HepG2 (cell line): ENCODE measurements around the gene PCSK5.

Source experiments
- CREM ChIP-seq, 2 experiments: sonication (generic) in 1 of 2; formaldehyde crosslinking in 1 of 2; IDR thresholded peaks; 2 replicates each; pipeline versions ENCODE4 v1.4.0 to v1.6.1; 2016 to 2020; ENCODE audit warnings: antibody characterized with exemption in 1 of 2, mild to moderate bottlenecking in 1 of 2, missing genetic modification reagents in 1 of 2
- PHB2 ChIP-seq: fragments of 450-650 bp; IDR thresholded peaks from 2 replicates; pipeline ENCODE4 v1.6.1; 2018; ENCODE audit not compliant: partially characterized antibody
- POGZ ChIP-seq: sonication (generic); formaldehyde crosslinking; IDR thresholded peaks from 2 replicates; pipeline ENCODE4 v1.4.0; 2020; ENCODE audit warnings: mild to moderate bottlenecking, missing genetic modification reagents
- POLR2A ChIP-seq, 2 experiments: IDR thresholded peaks; 2 replicates each; pipeline ENCODE4 v1.6.1; 2011; ENCODE audit warnings: low read depth in 2 of 2, low read length in 2 of 2, mild to moderate bottlenecking in 1 of 2, moderate library complexity in 1 of 2; ENCODE audit not compliant: insufficient read depth in 1 of 2
- TCF7 ChIP-seq: sonication (generic); IDR thresholded peaks from 2 replicates; pipeline ENCODE4 v1.6.1; 2016; ENCODE audit warnings: antibody characterized with exemption, low read depth
- TGIF2 ChIP-seq: IDR thresholded peaks from 2 replicates; pipeline ENCODE4 v1.6.1; 2016; ENCODE audit warnings: control low read depth, missing compliant biosample characterization
- ZNF274 ChIP-seq: sonication (generic); formaldehyde crosslinking; IDR thresholded peaks from 2 replicates; pipeline ENCODE4 v1.5.1; 2020; ENCODE audit warnings: mild to moderate bottlenecking, missing genetic modification reagents
- ZNF296 ChIP-seq: sonication (generic); formaldehyde crosslinking; conservative IDR thresholded peaks from 2 replicates; pipeline ENCODE4 v1.5.0; 2020; ENCODE audit warnings: mild to moderate bottlenecking, missing genetic modification reagents
- ZNF816 ChIP-seq: sonication (generic); formaldehyde crosslinking; IDR thresholded peaks from 2 replicates; pipeline ENCODE4 v1.8.0; 2022; ENCODE audit warnings: missing genetic modification reagents, mild to moderate bottlenecking, borderline replicate concordance
- TF ChIP-seq, protein P1 (sequence below): sonication (generic); formaldehyde crosslinking; IDR thresholded peaks from 2 replicates; pipeline ENCODE4 v1.8.0; 2022; ENCODE audit warnings: low read depth, missing genetic modification reagents
- TF ChIP-seq, protein P2 (sequence below), 2 experiments: IDR thresholded peaks; 2 replicates each; pipeline ENCODE4 v1.6.1; 2011 to 2012; ENCODE audit warnings: low read length in 2 of 2, borderline replicate concordance in 1 of 2, low read depth in 1 of 2, mild to moderate bottlenecking in 1 of 2, moderate library complexity in 1 of 2
- TF ChIP-seq, protein P3 (sequence below): sonication (generic); formaldehyde crosslinking; IDR thresholded peaks from 2 replicates; pipeline ENCODE4 v1.8.0; 2022; ENCODE audit warnings: mild to moderate bottlenecking, missing genetic modification reagents
- TF ChIP-seq, protein P4 (sequence below): sonication (generic); formaldehyde crosslinking; IDR thresholded peaks from 2 replicates; pipeline ENCODE4 v1.4.0; 2020; ENCODE audit warnings: missing genetic modification reagents
- TF ChIP-seq, protein P5 (sequence below): sonication (generic); formaldehyde crosslinking; IDR thresholded peaks from 2 replicates; pipeline ENCODE4 v1.5.0; 2020; ENCODE audit warnings: mild to moderate bottlenecking, missing genetic modification reagents, moderate library complexity

DNA sequence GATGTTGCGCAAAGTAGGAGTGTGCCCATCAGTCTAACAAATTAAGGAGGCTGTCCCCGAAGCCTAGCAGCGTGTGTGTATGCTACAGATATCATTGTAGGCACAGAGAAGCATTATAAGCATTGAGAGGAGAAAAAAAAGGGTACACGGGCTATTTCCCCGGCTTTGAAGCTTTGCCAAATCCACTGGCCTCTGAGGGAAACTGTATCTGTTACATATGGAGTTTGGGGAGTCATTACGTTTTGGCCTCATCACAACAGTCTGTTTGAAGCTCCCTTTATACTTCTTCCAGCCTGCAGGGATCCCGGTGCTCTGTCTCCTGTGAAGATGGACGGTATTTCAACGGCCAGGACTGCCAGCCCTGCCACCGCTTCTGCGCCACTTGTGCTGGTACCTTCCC, 297.8 kb downstream of the PCSK5 start:
- no peak for TF ChIP-seq CREM (IDR thresholded peaks at IDR 0.05)
- TF ChIP-seq CREM (CRISPR knock-in tag; IDR thresholded peaks at IDR 0.05) = no peak
- TF ChIP-seq, protein P1, sequence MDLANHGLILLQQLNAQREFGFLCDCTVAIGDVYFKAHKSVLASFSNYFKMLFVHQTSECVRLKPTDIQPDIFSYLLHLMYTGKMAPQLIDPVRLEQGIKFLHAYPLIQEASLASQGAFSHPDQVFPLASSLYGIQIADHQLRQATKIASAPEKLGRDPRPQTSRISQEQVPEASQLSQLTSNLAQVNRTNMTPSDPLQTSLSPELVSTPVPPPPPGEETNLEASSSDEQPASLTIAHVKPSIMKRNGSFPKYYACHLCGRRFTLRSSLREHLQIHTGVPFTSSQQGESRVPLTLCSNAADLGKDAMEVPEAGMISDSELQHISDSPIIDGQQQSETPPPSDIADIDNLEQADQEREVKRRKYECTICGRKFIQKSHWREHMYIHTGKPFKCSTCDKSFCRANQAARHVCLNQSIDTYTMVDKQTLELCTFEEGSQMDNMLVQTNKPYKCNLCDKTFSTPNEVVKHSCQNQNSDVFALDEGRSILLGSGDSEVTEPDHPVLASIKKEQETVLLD (CRISPR knock-in tag) = no peak
- TF ChIP-seq, protein P2, sequence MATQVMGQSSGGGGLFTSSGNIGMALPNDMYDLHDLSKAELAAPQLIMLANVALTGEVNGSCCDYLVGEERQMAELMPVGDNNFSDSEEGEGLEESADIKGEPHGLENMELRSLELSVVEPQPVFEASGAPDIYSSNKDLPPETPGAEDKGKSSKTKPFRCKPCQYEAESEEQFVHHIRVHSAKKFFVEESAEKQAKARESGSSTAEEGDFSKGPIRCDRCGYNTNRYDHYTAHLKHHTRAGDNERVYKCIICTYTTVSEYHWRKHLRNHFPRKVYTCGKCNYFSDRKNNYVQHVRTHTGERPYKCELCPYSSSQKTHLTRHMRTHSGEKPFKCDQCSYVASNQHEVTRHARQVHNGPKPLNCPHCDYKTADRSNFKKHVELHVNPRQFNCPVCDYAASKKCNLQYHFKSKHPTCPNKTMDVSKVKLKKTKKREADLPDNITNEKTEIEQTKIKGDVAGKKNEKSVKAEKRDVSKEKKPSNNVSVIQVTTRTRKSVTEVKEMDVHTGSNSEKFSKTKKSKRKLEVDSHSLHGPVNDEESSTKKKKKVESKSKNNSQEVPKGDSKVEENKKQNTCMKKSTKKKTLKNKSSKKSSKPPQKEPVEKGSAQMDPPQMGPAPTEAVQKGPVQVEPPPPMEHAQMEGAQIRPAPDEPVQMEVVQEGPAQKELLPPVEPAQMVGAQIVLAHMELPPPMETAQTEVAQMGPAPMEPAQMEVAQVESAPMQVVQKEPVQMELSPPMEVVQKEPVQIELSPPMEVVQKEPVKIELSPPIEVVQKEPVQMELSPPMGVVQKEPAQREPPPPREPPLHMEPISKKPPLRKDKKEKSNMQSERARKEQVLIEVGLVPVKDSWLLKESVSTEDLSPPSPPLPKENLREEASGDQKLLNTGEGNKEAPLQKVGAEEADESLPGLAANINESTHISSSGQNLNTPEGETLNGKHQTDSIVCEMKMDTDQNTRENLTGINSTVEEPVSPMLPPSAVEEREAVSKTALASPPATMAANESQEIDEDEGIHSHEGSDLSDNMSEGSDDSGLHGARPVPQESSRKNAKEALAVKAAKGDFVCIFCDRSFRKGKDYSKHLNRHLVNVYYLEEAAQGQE (IDR thresholded peaks at IDR 0.05; ENCODE audit: borderline replicate concordance in 1 of 2, low read depth in 1 of 2, low read length in 2 of 2) = no peak
- TF ChIP-seq, protein P3, sequence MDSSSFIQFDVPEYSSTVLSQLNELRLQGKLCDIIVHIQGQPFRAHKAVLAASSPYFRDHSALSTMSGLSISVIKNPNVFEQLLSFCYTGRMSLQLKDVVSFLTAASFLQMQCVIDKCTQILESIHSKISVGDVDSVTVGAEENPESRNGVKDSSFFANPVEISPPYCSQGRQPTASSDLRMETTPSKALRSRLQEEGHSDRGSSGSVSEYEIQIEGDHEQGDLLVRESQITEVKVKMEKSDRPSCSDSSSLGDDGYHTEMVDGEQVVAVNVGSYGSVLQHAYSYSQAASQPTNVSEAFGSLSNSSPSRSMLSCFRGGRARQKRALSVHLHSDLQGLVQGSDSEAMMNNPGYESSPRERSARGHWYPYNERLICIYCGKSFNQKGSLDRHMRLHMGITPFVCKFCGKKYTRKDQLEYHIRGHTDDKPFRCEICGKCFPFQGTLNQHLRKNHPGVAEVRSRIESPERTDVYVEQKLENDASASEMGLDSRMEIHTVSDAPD (CRISPR knock-in tag) = no peak
- no peak for TF ChIP-seq ZNF816 (CRISPR knock-in tag)
- TF ChIP-seq ZNF274 (CRISPR knock-in tag) = no peak
- TF ChIP-seq, protein P4, sequence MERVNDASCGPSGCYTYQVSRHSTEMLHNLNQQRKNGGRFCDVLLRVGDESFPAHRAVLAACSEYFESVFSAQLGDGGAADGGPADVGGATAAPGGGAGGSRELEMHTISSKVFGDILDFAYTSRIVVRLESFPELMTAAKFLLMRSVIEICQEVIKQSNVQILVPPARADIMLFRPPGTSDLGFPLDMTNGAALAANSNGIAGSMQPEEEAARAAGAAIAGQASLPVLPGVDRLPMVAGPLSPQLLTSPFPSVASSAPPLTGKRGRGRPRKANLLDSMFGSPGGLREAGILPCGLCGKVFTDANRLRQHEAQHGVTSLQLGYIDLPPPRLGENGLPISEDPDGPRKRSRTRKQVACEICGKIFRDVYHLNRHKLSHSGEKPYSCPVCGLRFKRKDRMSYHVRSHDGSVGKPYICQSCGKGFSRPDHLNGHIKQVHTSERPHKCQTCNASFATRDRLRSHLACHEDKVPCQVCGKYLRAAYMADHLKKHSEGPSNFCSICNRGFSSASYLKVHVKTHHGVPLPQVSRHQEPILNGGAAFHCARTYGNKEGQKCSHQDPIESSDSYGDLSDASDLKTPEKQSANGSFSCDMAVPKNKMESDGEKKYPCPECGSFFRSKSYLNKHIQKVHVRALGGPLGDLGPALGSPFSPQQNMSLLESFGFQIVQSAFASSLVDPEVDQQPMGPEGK (CRISPR knock-in tag) = no peak
- TF ChIP-seq ZNF296 (CRISPR knock-in tag) = no peak
- no peak for TF ChIP-seq POGZ (CRISPR knock-in tag)
- no peak for TF ChIP-seq POLR2A (IDR thresholded peaks at IDR 0.05; ENCODE audit: insufficient read depth in 1 of 2, low read depth in 2 of 2, low read length in 2 of 2)
- no peak for TF ChIP-seq TGIF2 (CRISPR knock-in tag)
- TF ChIP-seq, protein P5, sequence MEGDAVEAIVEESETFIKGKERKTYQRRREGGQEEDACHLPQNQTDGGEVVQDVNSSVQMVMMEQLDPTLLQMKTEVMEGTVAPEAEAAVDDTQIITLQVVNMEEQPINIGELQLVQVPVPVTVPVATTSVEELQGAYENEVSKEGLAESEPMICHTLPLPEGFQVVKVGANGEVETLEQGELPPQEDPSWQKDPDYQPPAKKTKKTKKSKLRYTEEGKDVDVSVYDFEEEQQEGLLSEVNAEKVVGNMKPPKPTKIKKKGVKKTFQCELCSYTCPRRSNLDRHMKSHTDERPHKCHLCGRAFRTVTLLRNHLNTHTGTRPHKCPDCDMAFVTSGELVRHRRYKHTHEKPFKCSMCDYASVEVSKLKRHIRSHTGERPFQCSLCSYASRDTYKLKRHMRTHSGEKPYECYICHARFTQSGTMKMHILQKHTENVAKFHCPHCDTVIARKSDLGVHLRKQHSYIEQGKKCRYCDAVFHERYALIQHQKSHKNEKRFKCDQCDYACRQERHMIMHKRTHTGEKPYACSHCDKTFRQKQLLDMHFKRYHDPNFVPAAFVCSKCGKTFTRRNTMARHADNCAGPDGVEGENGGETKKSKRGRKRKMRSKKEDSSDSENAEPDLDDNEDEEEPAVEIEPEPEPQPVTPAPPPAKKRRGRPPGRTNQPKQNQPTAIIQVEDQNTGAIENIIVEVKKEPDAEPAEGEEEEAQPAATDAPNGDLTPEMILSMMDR (CRISPR knock-in tag) = no peak
- no peak for TF ChIP-seq TCF7
- no peak for TF ChIP-seq PHB2
